H1 (cell line): Measurements from ENCODE around the gene SEZ6L. TPM values are rescaled to one million over a fixed set of nuclear protein-coding genes. Genes with fewer than 3 reads are reported as not detected.
A peak's percentile ranks its signal among the peaks of the same experiment; 100 is the strongest.

ENCODE experiments used
- polyA plus RNA-seq, 7 experiments: library from polyadenylated mRNA; depleted of rRNA in 3 of 7; stranded (reverse) in 5 of 7; unstranded in 2 of 7; fragments of >200 nt in 5 of 7; fragments of 200-250 nt in 2 of 7; gene quantifications; 1 replicate in 5 of 7; 2 replicates in 1 of 7; 4 replicates in 1 of 7; pipeline versions ENCODE4 v1.2.1 to v1.2.3, GENCODE V29; 2011 to 2013; ENCODE audit warnings: missing spikeins in 2 of 7, mixed read lengths in 2 of 7
- total RNA-seq: library from RNA; stranded (reverse); fragmentation: NEBNext Ultra II Directional; extraction: Animal tissue kit (Norgen Biotek cat#: 25700); gene quantifications from 2 replicates; pipeline ENCODE4 v1.2.1, GENCODE V29; 2021
- TF ChIP-seq, protein P1 (sequence below), 3 experiments: IDR thresholded peaks; 1 replicate in 2 of 3; 2 replicates in 1 of 3; pipeline versions ENCODE4 v1.5.1 to v1.6.1; 2011; ENCODE audit warnings: low read length in 3 of 3, mild to moderate bottlenecking in 3 of 3, inconsistent platforms in 2 of 3, low read depth in 1 of 3, moderate library complexity in 1 of 3; ENCODE audit not compliant: insufficient read depth in 1 of 3; ENCODE audit errors: control extremely low read depth in 1 of 3

SEZ6L gene
- total and polyA plus RNA-seq, 2 of the 8 experiments (the other 6 are each of a cell fraction or from before 2014, with no cell fraction given) = 0.06 to 0.33 TPM

- TF ChIP-seq, protein P1, sequence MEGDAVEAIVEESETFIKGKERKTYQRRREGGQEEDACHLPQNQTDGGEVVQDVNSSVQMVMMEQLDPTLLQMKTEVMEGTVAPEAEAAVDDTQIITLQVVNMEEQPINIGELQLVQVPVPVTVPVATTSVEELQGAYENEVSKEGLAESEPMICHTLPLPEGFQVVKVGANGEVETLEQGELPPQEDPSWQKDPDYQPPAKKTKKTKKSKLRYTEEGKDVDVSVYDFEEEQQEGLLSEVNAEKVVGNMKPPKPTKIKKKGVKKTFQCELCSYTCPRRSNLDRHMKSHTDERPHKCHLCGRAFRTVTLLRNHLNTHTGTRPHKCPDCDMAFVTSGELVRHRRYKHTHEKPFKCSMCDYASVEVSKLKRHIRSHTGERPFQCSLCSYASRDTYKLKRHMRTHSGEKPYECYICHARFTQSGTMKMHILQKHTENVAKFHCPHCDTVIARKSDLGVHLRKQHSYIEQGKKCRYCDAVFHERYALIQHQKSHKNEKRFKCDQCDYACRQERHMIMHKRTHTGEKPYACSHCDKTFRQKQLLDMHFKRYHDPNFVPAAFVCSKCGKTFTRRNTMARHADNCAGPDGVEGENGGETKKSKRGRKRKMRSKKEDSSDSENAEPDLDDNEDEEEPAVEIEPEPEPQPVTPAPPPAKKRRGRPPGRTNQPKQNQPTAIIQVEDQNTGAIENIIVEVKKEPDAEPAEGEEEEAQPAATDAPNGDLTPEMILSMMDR (IDR thresholded peaks at IDR 0.05; ENCODE audit: control extremely low read depth in 1 of 3, insufficient read depth in 1 of 3, low read depth in 1 of 3, low read length in 3 of 3) = peak; percentile 66 to 82 (median 79)
Measured at GRCh38 chr22:26398741-26399153, 229.5 kb downstream of the SEZ6L start (continued).
